Measurements from ENCODE around the gene AGBL4. TPM values are rescaled to one million over a fixed set of nuclear protein-coding genes. Genes with fewer than 3 reads are reported as not detected.

Gene AGBL4
- total and polyA plus RNA-seq, 2 of the 4 experiments (the other 2 are of a cell fraction) = not detected

- Histone ChIP-seq H4K5ac (ENCODE audit: low read depth, low read length) (no peak overlapping the region), H2BK120ac (ENCODE audit: low read depth, low read length) (no peak overlapping the region), H3K4ac (ENCODE audit: low read depth, low read length) (no peak overlapping the region), H4K91ac (ENCODE audit: insufficient read depth, low read depth, low read length) (no peak overlapping the region), H3K27ac (ENCODE audit: insufficient read depth, low read length) (no peak overlapping the region), H3K4me3 (ENCODE audit: insufficient read depth, low read depth, low read length) (no peak overlapping the region), H2AK9ac (replicated peaks; ENCODE audit: low read depth, low read length, poor library complexity) (no peak overlapping the region), H3K27me3 (ENCODE audit: control insufficient read depth, insufficient read depth, low read length) (no peaks in the 10 kb centered on the region), H4K20me1 (ENCODE audit: insufficient read depth, low read length) (no peaks in the 10 kb centered on the region), H3K56ac (ENCODE audit: extremely low read depth, insufficient read depth, low read length) (no peak overlapping the region), H3K23ac (ENCODE audit: low read depth, low read length) (no peak overlapping the region), H3K4me1 (ENCODE audit: control insufficient read depth, insufficient read depth, low read length) (no peaks in the 10 kb centered on the region), H3K9ac (ENCODE audit: low read depth, low read length) (no peak overlapping the region), H3K9me1 (ENCODE audit: insufficient read depth, low read length) (no peaks in the 10 kb centered on the region), H3K9me3 (ENCODE audit: control insufficient read depth, insufficient read depth, low read length) (no peaks in the 10 kb centered on the region), H3K36me3 (ENCODE audit: control insufficient read depth, insufficient read depth, low read length) (no peaks in the 10 kb centered on the region), H3K14ac (replicated peaks; ENCODE audit: low read depth, low read length) (no peak overlapping the region), H2AK5ac (ENCODE audit: low read depth, low read length) (no peak overlapping the region), H2AFZ (replicated peaks; ENCODE audit: low read length, poor library complexity) (no peak overlapping the region), H2BK20ac (ENCODE audit: low read depth, low read length) (no peak overlapping the region), H3K18ac (ENCODE audit: low read depth, low read length) (no peak overlapping the region), H3K79me1 (ENCODE audit: low read depth in 1 of 2, low read length in 2 of 2) (no peaks in the 10 kb centered on the region), H3K4me2 (ENCODE audit: low read depth, low read length) (no peak overlapping the region), H2BK15ac (ENCODE audit: low read depth, low read length) (no peak overlapping the region), H2BK5ac (ENCODE audit: low read depth, low read length, poor library complexity, severe bottlenecking) (no peak overlapping the region), H4K8ac (ENCODE audit: low read depth in 2 of 2, low read length in 2 of 2) (no peak overlapping the region)
- intact Hi-C loops (cut with micrococcal nuclease) = no loop called here
- CTCF ChIA-PET = no interaction called here
- no peak for ATAC-seq (ENCODE audit: low read depth)
- in situ Hi-C loops (cut with MboI; ENCODE audit: low sequenced_read_pairs) = no loop called here
- no peak for DNase-seq
- TF ChIP-seq MAFK (IDR thresholded peaks at IDR 0.05; ENCODE audit: low read depth, low read length) = peak; percentile 61
- no peak for TF ChIP-seq NFE2L2 (IDR thresholded peaks at IDR 0.05; ENCODE audit: low read depth, low read length)
- TF ChIP-seq MAZ (IDR thresholded peaks at IDR 0.05; ENCODE audit: borderline replicate concordance, low read depth, low read length) = no peak
- no peak for TF ChIP-seq RCOR1 (IDR thresholded peaks at IDR 0.05; ENCODE audit: insufficient replicate concordance, low read length)
- TF ChIP-seq POLR2A (IDR thresholded peaks at IDR 0.05; ENCODE audit: low read depth, low read length) = no peak
- TF ChIP-seq ELK1 (IDR thresholded peaks at IDR 0.05; ENCODE audit: borderline replicate concordance, low read depth, low read length) = no peak
- BruUV-seq (replicated peaks) = no TSS peak
- POLR2A ChIA-PET (ENCODE audit: unreplicated experiment) = no interaction called here
- dilution Hi-C loops (cut with HindIII; ENCODE audit: low sequenced_read_pairs, unreplicated experiment) = no loop called here
Observed at GRCh38 chr1:48718116-48718630, 1305.6 kb downstream of the AGBL4 start.
